Activated naive CD4-positive, alpha-beta T cell treated with anti-CD3 and anti-CD28 coated beads for 36 hours (primary cell): ENCODE measurements around the gene RPA1. TPM values are rescaled to one million over a fixed set of nuclear protein-coding genes. Genes with fewer than 3 reads are reported as not detected.
A peak's percentile ranks its signal among the peaks of the same experiment; 100 is the strongest.
"Not testable (repeated sequence)": the region's sequence is repeated elsewhere in the genome, so short reads cannot be mapped to it uniquely, and the experiment has no call there.

Experiments
- CTCF ChIA-PET: fragments of 350-600 bp; sonication (Branson Sonifier 250); formaldehyde crosslinking; loops from one replicate; lab custom pipeline; 2021; ENCODE audit warnings: antibody characterized with exemption; lab: Charles Lee
- DNase-seq: peaks from one replicate; pipeline ENCODE4 v3.0.0-alpha.2; 2020
- H3K27ac Mint-ChIP-seq: one replicate; pipeline ENCODE4 v1.8.0; 2021; ENCODE audit warnings: mild to moderate bottlenecking, mixed read lengths
- H3K27me3 Mint-ChIP-seq: one replicate; pipeline ENCODE4 v1.8.0; 2021; ENCODE audit warnings: low read depth, mixed read lengths
- H3K36me3 Mint-ChIP-seq: one replicate; pipeline ENCODE4 v1.8.0; 2021; ENCODE audit warnings: low read depth, mixed read lengths
- H3K4me1 Mint-ChIP-seq: one replicate; pipeline ENCODE4 v1.8.0; 2021; ENCODE audit warnings: low read depth, mixed read lengths
- H3K4me3 Mint-ChIP-seq: one replicate; pipeline ENCODE4 v1.8.0; 2021; ENCODE audit warnings: mild to moderate bottlenecking, moderate library complexity, mixed read lengths
- H3K9me3 Mint-ChIP-seq: one replicate; pipeline ENCODE4 v1.8.0; 2021; ENCODE audit warnings: mixed read lengths
- intact Hi-C: fragments of 100-400 bp; cut with micrococcal nuclease; formaldehyde crosslinking; loops from one replicate; pipeline ENCODE4 v1.15.1; 2023
- total RNA-seq, 2 experiments: library from RNA; stranded (reverse); gene quantifications; one replicate each; pipeline ENCODE4 v1.2.3, GENCODE V29; 2021

The RPA1 gene
- total RNA-seq, 2 experiments from 2014 or later = 177 to 188 TPM

DNA sequence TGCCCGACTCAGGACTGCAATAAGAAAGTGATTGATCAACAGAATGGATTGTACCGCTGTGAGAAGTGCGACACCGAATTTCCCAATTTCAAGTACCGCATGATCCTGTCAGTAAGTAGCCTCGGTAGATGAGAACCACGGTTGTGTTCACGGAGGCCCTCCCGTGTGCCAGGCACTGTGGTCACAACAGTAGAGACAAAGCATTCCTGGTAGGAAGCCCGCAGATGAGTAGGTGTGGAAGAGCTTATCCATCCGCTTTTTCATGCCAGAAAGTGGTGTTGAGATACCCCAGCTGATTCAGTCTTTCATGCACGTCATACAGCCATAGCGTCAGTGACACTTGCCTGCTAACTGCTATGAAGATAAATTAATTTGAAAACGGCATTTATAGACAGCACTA, 58.9 kb downstream of the RPA1 start:
- no peak overlapping the region for H3K4me3 Mint-ChIP-seq
- CTCF ChIA-PET = no interaction called here
- no peaks in the 10 kb centered on the region for H3K9me3 Mint-ChIP-seq
- intact Hi-C loops = no loop called here
- no peak overlapping the region for H3K27ac Mint-ChIP-seq
- peaks cover 41% of the 10 kb centered on the region for H3K36me3 Mint-ChIP-seq
- no peak for DNase-seq
- no peaks in the 10 kb centered on the region for H3K4me1 Mint-ChIP-seq
- H3K27me3 Mint-ChIP-seq = no peaks in the 10 kb centered on the region

DNA sequence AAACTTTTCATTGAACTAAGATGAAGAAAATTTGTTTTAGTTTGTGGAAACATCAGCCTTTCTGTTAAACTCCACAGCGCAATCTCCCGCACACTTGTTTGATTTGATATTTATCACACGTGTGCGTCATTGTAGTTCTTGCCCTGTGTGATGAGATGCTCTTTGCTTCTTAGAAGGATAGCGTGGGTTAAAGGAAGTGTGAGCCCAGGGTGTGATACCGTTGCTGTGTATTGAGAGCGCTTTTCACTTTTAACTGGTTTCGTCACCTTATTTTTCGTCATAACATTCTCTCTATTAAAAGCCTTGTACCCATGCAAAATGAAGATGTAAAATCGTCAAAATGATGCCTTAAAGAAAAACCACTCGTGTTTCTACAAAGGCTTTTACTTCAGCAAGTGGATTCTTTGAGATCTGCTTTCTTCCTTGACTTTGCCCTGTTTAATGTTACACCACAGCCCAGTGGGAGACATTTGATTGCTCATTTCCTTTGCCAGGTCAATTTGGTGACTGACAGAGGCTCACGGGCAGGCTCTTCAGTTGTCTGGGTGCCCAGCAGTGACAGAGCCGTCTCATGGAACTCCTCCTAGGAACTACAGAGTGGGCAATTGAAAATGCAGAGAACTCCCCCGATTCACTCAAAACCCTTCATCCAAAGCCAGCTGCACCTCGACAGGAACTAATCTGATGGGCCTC, 61.1 kb downstream of the RPA1 start:
- no peaks in the 10 kb centered on the region for H3K9me3 Mint-ChIP-seq
- H3K27ac Mint-ChIP-seq = peak overlapping the region; percentile 25
- no peaks in the 10 kb centered on the region for H3K4me1 Mint-ChIP-seq
- H3K27me3 Mint-ChIP-seq = no peaks in the 10 kb centered on the region
- DNase-seq = peak; percentile 20
- no peak overlapping the region for H3K4me3 Mint-ChIP-seq
- intact Hi-C loops = no loop called here
- CTCF ChIA-PET = interaction anchor here (1.9 kb wide), 1 partner anchor 9 kb away, joined by 5 read pairs; no protein-coding TSS in a partner anchor
- H3K36me3 Mint-ChIP-seq = peaks cover 37% of the 10 kb centered on the region

DNA sequence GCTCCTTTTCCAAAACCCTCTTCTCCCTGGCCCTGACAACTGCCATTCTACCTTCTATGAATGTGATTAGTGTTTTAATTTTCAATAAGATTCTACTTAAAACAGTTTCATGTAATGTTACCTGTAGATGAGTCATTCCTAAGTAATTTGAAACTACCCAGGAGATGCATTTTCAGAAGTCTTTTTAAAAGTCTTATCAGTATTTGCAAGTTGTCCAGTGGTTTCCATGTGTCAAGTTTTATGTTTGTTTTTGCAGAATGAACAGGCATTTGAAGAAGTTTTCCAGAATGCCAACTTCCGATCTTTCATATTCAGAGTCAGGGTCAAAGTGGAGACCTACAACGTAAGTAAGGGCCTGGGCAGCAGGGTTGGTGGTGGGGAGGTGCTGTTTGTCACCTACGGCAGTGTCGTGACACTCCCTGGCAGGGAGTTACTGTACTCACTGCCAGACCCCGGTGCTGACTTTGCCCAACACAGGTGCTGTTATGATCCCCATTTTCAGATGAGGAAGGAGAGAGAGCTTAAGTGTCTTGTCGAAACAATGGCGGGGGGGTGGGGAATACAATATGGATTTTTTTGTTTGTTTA, 65.0 kb downstream of the RPA1 start:
- no peak for DNase-seq
- no peak overlapping the region for H3K4me3 Mint-ChIP-seq
- H3K27ac Mint-ChIP-seq = no peak overlapping the region
- intact Hi-C loops = no loop called here
- peaks cover 38% of the 10 kb centered on the region for H3K36me3 Mint-ChIP-seq
- no peaks in the 10 kb centered on the region for H3K9me3 Mint-ChIP-seq
- H3K4me1 Mint-ChIP-seq = no peaks in the 10 kb centered on the region
- CTCF ChIA-PET = interaction anchor here (0.6 to 0.7 kb wide), 2 partner anchors 286 to 523 kb away, joined by 3 read pairs; no protein-coding TSS in a partner anchor
- H3K27me3 Mint-ChIP-seq = no peaks in the 10 kb centered on the region

DNA sequence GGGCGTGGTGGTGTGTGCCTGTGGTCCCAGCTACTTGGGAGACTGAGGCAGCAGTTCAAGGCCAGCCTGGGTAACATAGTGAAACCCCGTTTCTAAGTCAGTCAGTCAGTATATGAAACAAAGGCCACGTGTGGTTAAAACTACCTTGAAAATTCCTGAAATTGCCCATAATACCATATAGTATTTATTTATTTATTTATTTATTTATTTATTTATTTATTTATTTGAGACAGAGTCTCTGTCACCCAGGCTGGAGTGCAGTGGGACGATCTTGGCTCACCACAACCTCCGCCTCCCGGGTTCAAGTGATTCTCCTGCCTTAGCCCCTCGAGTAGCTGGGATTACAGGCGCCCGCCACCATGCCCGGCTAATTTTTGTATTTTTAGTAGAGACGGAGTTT, 65.7 kb downstream of the RPA1 start:
- H3K9me3 Mint-ChIP-seq, H3K27me3 Mint-ChIP-seq, H3K27ac Mint-ChIP-seq, H3K4me1 Mint-ChIP-seq, H3K4me3 Mint-ChIP-seq, intact Hi-C loops, DNase-seq: not testable (repeated sequence)
- CTCF ChIA-PET = interaction anchor here (0.7 kb wide), 1 partner anchor 522 kb away, joined by 3 read pairs; no protein-coding TSS in a partner anchor
- H3K36me3 Mint-ChIP-seq = peaks cover 38% of the 10 kb centered on the region

DNA sequence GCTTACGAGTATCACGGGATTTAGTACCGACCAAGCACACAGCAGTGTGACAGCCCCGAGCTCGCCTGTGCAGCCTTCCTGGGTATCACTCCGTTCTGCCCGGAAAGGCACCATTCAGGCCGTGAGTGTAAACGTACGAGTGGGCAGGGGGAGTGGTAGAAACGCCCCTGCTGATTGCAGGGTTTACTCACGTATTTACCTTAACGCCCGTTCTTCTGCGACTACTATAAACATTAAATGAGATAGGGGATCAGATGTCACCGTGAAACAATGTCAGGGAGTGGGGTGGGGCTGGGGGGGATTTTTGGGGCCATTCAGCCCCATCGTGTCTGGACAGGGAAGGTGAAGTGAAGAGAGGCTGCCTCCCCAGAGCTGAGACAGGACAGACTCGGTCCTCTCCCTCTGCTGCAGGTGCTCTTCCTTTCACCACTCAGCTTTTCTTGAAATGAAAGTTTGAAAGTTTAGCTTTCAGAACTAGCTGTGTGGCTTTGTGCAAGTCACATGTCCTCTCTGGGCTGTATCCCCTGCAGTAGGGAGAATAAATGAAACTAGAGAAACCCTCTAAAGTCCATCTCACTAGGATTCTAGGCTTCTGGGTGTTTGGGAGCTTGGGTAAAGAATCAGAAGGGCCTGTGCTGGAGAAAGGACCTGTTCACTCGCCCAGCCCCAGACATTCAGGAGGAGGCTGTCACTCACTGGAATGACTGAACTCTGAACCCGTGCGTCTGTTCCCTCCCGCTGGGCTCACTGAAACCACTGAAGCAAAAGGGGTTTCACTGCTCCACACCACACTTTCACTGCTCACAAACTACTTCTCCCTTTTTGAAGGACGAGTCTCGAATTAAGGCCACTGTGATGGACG, 66.7 kb downstream of the RPA1 start:
- Mint-ChIP-seq H3K27me3 (no peaks in the 10 kb centered on the region), H3K27ac (no peak overlapping the region), H3K4me3 (no peak overlapping the region), H3K36me3 (peaks cover 34% of the 10 kb centered on the region), H3K9me3 (no peaks in the 10 kb centered on the region), H3K4me1 (no peaks in the 10 kb centered on the region)
- DNase-seq = no peak
- intact Hi-C loops = no loop called here
- CTCF ChIA-PET = interaction anchor here (0.6 kb wide), 1 partner anchor 13 kb away, joined by 4 read pairs; no protein-coding TSS in a partner anchor

DNA sequence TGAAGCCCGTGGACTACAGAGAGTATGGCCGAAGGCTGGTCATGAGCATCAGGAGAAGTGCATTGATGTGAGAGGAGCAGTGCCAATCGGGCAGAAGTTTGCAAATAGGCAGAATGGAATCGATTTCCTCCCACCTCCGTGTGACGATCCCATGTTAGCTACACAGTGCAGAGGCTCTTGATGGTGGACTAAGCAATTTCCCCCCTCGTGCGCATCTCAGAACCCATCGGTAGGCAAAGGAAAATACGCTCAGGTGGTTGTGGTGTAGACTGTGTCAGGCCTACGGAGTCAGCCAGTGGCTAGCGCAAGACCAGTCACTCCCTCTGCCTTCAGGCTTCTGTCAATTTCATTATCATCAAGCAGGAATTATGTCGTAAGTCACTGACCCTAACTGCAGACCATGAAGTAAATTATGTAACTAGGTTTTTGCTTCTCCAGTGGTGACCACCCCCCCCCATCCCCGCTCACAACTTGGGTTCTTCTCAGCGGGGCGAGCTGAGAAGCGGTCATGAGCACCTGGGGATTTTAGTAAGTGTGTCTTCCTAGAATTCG, 67.4 kb downstream of the RPA1 start:
- Mint-ChIP-seq H3K4me3 (no peak overlapping the region), H3K27ac (no peak overlapping the region), H3K36me3 (peaks cover 32% of the 10 kb centered on the region), H3K9me3 (no peaks in the 10 kb centered on the region), H3K4me1 (no peaks in the 10 kb centered on the region), H3K27me3 (no peaks in the 10 kb centered on the region)
- no peak for DNase-seq
- intact Hi-C loops = no loop called here
- CTCF ChIA-PET = interaction anchor here (0.6 kb wide), 1 partner anchor 12 kb away, joined by 4 read pairs; no protein-coding TSS in a partner anchor

DNA sequence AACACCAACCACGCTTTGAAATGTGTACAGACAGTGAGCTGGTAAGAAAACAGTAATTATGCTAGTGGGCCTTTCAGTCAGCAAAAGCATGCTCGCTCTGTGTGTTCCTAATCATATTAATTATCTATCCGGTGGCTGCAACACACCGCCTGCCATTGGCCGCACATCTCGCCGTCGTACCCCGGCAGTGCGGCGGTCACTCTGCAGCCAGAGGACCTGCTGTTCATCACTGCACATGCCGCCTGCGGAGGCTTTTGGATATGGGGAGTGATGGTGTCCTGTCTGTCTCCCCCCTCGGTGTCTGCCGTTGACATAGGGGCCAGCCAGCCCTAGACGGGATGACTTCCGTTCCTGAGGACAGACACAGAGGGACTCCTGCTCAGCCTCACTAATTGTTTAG, 68.5 kb downstream of the RPA1 start:
- H3K4me3 Mint-ChIP-seq = no peak overlapping the region
- no peak for DNase-seq
- intact Hi-C loops = no loop called here
- H3K27me3 Mint-ChIP-seq = no peaks in the 10 kb centered on the region
- H3K27ac Mint-ChIP-seq = no peak overlapping the region
- H3K9me3 Mint-ChIP-seq = no peaks in the 10 kb centered on the region
- CTCF ChIA-PET = no interaction called here
- peaks cover 26% of the 10 kb centered on the region for H3K36me3 Mint-ChIP-seq
- no peaks in the 10 kb centered on the region for H3K4me1 Mint-ChIP-seq

DNA sequence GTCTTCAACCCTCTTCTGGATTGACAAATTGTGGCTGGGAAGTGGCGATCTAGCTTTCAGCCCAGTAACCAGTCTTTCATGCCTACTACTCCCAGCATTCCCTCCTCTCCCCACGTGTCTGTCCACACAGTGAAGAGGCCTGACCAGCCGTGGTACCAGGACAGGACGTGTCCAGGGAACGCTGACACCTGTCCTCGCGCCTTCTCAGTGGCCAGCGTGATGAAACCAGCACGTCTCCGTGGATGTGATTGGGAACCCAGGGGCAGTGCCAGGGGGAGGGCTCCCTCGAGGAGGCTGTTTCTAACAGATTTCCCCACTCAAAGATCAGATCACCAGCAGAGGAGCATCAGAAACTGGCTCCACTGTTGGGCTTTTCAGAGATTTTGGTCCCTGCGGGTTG, 69.1 kb downstream of the RPA1 start:
- CTCF ChIA-PET = no interaction called here
- Mint-ChIP-seq H3K9me3 (no peaks in the 10 kb centered on the region), H3K4me3 (no peak overlapping the region), H3K27me3 (no peaks in the 10 kb centered on the region), H3K4me1 (no peaks in the 10 kb centered on the region), H3K36me3 (peaks cover 24% of the 10 kb centered on the region), H3K27ac (no peak overlapping the region)
- DNase-seq = no peak
- intact Hi-C loops = no loop called here

DNA sequence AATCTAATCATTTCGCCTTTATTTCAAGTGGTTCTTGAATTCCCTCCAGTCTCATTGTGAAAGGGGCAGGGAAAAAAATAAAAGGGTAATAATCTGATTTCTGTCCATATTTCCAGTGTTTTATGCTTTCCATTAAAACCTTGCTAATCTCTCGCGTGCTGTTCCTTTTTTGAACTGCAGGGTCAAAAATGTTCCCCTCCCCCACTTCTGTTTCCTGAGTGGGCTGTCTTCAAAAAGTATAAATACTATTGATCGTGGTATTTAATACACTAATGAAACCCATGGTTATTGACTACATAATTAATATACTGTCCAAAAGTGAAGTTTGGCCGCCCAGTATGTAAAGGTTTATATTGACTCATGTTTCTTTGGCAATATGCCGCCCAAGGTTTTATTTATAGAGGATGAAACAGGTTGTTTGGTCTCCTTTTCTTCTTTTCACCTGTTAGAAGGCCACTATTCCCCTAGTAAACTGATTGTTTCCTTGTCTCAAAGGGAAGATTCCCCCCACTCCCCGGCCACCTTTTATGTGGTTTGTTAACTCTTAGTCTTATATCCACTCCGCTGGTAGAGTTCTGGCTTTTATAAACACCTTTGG, 69.7 kb downstream of the RPA1 start:
- Mint-ChIP-seq H3K27ac (no peak overlapping the region), H3K4me3 (no peak overlapping the region), H3K27me3 (no peaks in the 10 kb centered on the region), H3K9me3 (no peaks in the 10 kb centered on the region), H3K36me3 (peaks cover 17% of the 10 kb centered on the region), H3K4me1 (no peaks in the 10 kb centered on the region)
- intact Hi-C loops = no loop called here
- no peak for DNase-seq
- CTCF ChIA-PET = no interaction called here

DNA sequence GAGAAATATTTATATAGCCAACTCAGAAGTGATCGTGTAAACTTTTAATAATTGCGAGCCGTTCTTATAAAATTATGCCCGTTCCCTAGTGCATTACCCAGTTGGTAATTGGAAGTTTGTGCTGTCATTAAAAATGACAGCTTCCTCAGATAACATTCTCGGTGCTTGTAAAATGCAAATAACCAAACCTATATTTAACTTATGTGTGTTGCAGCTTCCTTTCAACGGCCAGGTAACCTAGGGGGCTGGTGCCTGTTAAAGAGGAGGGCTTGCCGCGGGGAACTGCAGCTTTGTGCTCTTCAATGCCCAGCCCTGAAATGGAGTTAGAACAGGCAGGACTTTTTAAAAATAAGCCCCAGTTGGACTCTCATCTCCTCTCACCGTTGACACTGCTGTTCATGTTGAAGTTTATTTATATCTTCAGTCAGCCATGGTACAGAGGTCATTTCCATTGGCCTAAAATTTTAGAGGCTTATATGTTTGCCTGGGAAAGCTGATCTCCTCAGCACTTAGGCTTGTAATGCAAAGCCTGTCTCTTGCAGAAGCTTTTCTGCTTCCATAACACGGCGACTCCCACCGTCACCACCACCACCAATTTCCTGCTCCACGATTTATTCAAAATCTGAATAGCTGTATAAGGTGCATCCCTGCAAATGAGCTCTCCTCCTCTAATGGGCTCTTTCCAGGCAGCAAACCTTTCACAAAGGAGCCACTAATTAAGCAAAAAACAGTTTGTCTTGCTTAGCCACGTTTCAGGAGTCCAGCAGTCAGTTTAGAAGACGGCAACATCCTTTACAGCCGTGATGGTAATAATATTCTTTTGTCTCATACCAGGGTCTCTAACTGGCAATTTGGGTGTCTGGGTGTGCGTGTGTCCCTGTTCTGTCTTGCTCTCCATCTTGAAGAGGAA, 74.7 kb downstream of the RPA1 start:
- CTCF ChIA-PET = interaction anchor here (0.6 to 1.5 kb wide), 3 partner anchors 25 to 185 kb away, joined by 3 to 6 read pairs (median 3); no protein-coding TSS in a partner anchor
- peaks cover 8% of the 10 kb centered on the region for H3K4me1 Mint-ChIP-seq
- peaks cover 34% of the 10 kb centered on the region for H3K27me3 Mint-ChIP-seq
- no peaks in the 10 kb centered on the region for H3K36me3 Mint-ChIP-seq
- intact Hi-C loops = no loop called here
- no peak overlapping the region for H3K27ac Mint-ChIP-seq
- DNase-seq = no peak
- H3K4me3 Mint-ChIP-seq = no peak overlapping the region
- H3K9me3 Mint-ChIP-seq = no peaks in the 10 kb centered on the region
